ENCODE results near the gene BLID.

Gene BLID

GRCh38 chr11:122103726-122104125, 12.3 kb downstream of the BLID start:
- no peak for DNase-seq

- no peak for DNase-seq
Observed at GRCh38 chr11:122103321-122103720, 12.7 kb downstream of the BLID start.

GRCh38 chr11:122102426-122102825, 13.6 kb downstream of the BLID start:
- DNase-seq = no peak

GRCh38 chr11:122101625-122102291, 14.3 kb downstream of the BLID start:
- no peak for DNase-seq

GRCh38 chr11:122100756-122101080, 15.3 kb downstream of the BLID start:
- DNase-seq = no peak

- no peak for DNase-seq
Observed at GRCh38 chr11:122100037-122100755, 15.8 kb downstream of the BLID start.

- DNase-seq = no peak
Observed at GRCh38 chr11:122099374-122100036, 16.5 kb downstream of the BLID start.

- DNase-seq = no peak
Observed at GRCh38 chr11:122098261-122098980, 17.6 kb downstream of the BLID start.

- DNase-seq = no peak
Observed at GRCh38 chr11:122097419-122098001, 18.5 kb downstream of the BLID start.

GRCh38 chr11:122096272-122097112, 19.5 kb downstream of the BLID start:
- DNase-seq = no peak

GRCh38 chr11:122095681-122096262, 20.2 kb downstream of the BLID start:
- no peak for DNase-seq

GRCh38 chr11:122094836-122095235, 21.2 kb downstream of the BLID start:
- no peak for DNase-seq

- DNase-seq = no peak
Observed at GRCh38 chr11:122093731-122094275, 22.2 kb downstream of the BLID start.

GRCh38 chr11:122091835-122092234, 24.2 kb downstream of the BLID start:
- DNase-seq = no peak

GRCh38 chr11:122089111-122089510, 26.9 kb downstream of the BLID start:
- no peak for DNase-seq

- DNase-seq = no peak
Observed at GRCh38 chr11:122085712-122086111, 30.3 kb downstream of the BLID start.

- DNase-seq = no peak
Observed at GRCh38 chr11:122085264-122085663, 30.8 kb downstream of the BLID start.

- DNase-seq = no peak
Observed at GRCh38 chr11:122082205-122082604, 33.8 kb downstream of the BLID start.

GRCh38 chr11:122081073-122081472, 34.9 kb downstream of the BLID start:
- no peak for DNase-seq

GRCh38 chr11:122077459-122077858, 38.6 kb downstream of the BLID start:
- no peak for DNase-seq

GRCh38 chr11:122076512-122077120, 39.4 kb downstream of the BLID start:
- no peak for DNase-seq

Measured in activated CD4-positive, alpha-beta T cell treated with anti-CD3 and anti-CD28 coated beads, Interleukin-2, amount 50 U/mL, for 4 hours (primary cell).